GM21576 (cell line): Measurements from ENCODE around the gene GRB7.
"Not testable (repeated sequence)": the region's sequence is repeated elsewhere in the genome, so short reads cannot be mapped to it uniquely, and the experiment has no call there.

Experiments used
- ATAC-seq: cut with Tn5 transposase; IDR thresholded peaks from one replicate; pipeline ENCODE4 v1.9.1; 2021; ENCODE audit warnings: mild to moderate bottlenecking, moderate library complexity; ENCODE audit not compliant: unreplicated experiment

The GRB7 gene

GRCh38 chr17:39737760-39738567 is at the start of gene GRB7:
Gene GRB7, plus strand, starts transcription at chr17:39737938. Its CDS starts 4,364 bp downstream, at chr17:39742302.
- ATAC-seq: no peak

GRCh38 chr17:39688475-39688835 is 49.3 kb upstream of the GRB7 start:
- ATAC-seq: no peak

GRCh38 chr17:39688945-39689344 is 48.8 kb upstream of the GRB7 start:
- no peak for ATAC-seq

- ATAC-seq: no peak
Observed at GRCh38 chr17:39694593-39694992, 43.1 kb upstream of the GRB7 start.

- ATAC-seq: no peak
Observed at GRCh38 chr17:39695089-39695474, 42.7 kb upstream of the GRB7 start.

GRCh38 chr17:39696731-39697130 is 41.0 kb upstream of the GRB7 start:
- no peak for ATAC-seq

GRCh38 chr17:39697961-39698360 is 39.8 kb upstream of the GRB7 start:
- ATAC-seq: no peak

- ATAC-seq: not testable (repeated sequence)
Observed at GRCh38 chr17:39699157-39699817, 38.5 kb upstream of the GRB7 start.

- no peak for ATAC-seq
Observed at GRCh38 chr17:39699818-39700147, 38.0 kb upstream of the GRB7 start, which contains the start of gene ERBB2. Gene ERBB2, plus strand, starts transcription at chr17:39700064. Its CDS starts 175 bp downstream, at chr17:39700239.

- ATAC-seq: no peak
Observed at GRCh38 chr17:39700148-39700987, 37.4 kb upstream of the GRB7 start.

- no peak for ATAC-seq
Observed at GRCh38 chr17:39701012-39701783, 36.5 kb upstream of the GRB7 start.

GRCh38 chr17:39701784-39702422 is 35.8 kb upstream of the GRB7 start:
- ATAC-seq: no peak

- no peak for ATAC-seq
Observed at GRCh38 chr17:39702901-39703893, 34.5 kb upstream of the GRB7 start.

GRCh38 chr17:39703913-39704312 is 33.8 kb upstream of the GRB7 start:
- no peak for ATAC-seq

- no peak for ATAC-seq
Observed at GRCh38 chr17:39704821-39705551, 32.8 kb upstream of the GRB7 start.

GRCh38 chr17:39705786-39706348 is 31.9 kb upstream of the GRB7 start:
- no peak for ATAC-seq

GRCh38 chr17:39706383-39706782 is 31.4 kb upstream of the GRB7 start:
- no peak for ATAC-seq

- ATAC-seq: no peak
Observed at GRCh38 chr17:39706921-39707337, 30.8 kb upstream of the GRB7 start.
